ENCODE results near the gene ACADM. TPM values are rescaled to one million over a fixed set of nuclear protein-coding genes. Genes with fewer than 3 reads are reported as not detected.

Gene ACADM
- total and polyA plus RNA-seq, 2 of the 13 experiments (the other 11 are each of a cell fraction or from before 2014, with no cell fraction given) = 43.7 to 92.2 TPM

- TF ChIP-seq SMAD9 (CRISPR knock-in tag; IDR thresholded peaks at IDR 0.05) (no peak), POLR2AphosphoS5 (IDR thresholded peaks at IDR 0.05; ENCODE audit: low read depth, low read length) (peak; percentile 100), TEAD3 (CRISPR knock-in tag; optimal IDR thresholded peaks at IDR 0.05; ENCODE audit: borderline replicate concordance) (no peak), SAP130 (CRISPR knock-in tag; IDR thresholded peaks at IDR 0.05; ENCODE audit: low read depth) (peak; percentile 94), SOX13 (IDR thresholded peaks at IDR 0.05) (no peak), SOX13 (CRISPR knock-in tag; conservative IDR thresholded peaks at IDR 0.05 in 1 of 2, IDR thresholded peaks at IDR 0.05 in 1 of 2) (no peak), TEAD2 (CRISPR knock-in tag; IDR thresholded peaks at IDR 0.05) (no peak), ZNF264 (CRISPR knock-in tag; IDR thresholded peaks at IDR 0.05) (0 out of 2 replicates have a peak, but pooled peaks have one; percentile 40), KMT2A (CRISPR knock-in tag; IDR thresholded peaks at IDR 0.05) (no peak; the same call in 1 of the 2 replicates), WIZ (CRISPR knock-in tag; IDR thresholded peaks at IDR 0.05) (0 out of 2 replicates have a peak, but pooled peaks have one; percentile 43), KLF11 (CRISPR knock-in tag; IDR thresholded peaks at IDR 0.05) (peak; percentile 41; the same call in 1 of the 2 replicates), ZNF354B (CRISPR knock-in tag; IDR thresholded peaks at IDR 0.05) (no peak), FOXA1 (IDR thresholded peaks at IDR 0.05) (no peak), FOXA1 (CRISPR knock-in tag; IDR thresholded peaks at IDR 0.05) (no peak), ZNF720 (CRISPR knock-in tag; IDR thresholded peaks at IDR 0.05) (no peak), ZNF652 (CRISPR knock-in tag; IDR thresholded peaks at IDR 0.05; ENCODE audit: borderline replicate concordance, low read depth) (peak; percentile 79), ZNF160 (CRISPR knock-in tag; IDR thresholded peaks at IDR 0.05) (no peak; the same call in 1 of the 2 replicates), RNF2 (conservative IDR thresholded peaks at IDR 0.05; ENCODE audit: low read depth) (0 out of 2 replicates have a peak, but pooled peaks have one; percentile 44), RARG (CRISPR knock-in tag; IDR thresholded peaks at IDR 0.05; ENCODE audit: low read depth) (no peak), ZNF382 (CRISPR knock-in tag; IDR thresholded peaks at IDR 0.05; ENCODE audit: borderline replicate concordance) (no peak), HDAC2 (CRISPR knock-in tag; IDR thresholded peaks at IDR 0.05) (peak; percentile 71), MNT (IDR thresholded peaks at IDR 0.05) (peak; percentile 48), TAF15 (IDR thresholded peaks at IDR 0.05; ENCODE audit: low read depth, low read length, poor library complexity, severe bottlenecking) (no peak), ZNF446 (CRISPR knock-in tag; IDR thresholded peaks at IDR 0.05) (no peak), NFYC (CRISPR knock-in tag; IDR thresholded peaks at IDR 0.05) (peak; percentile 31; the same call in 1 of the 2 replicates), MATR3 (CRISPR knock-in tag; IDR thresholded peaks at IDR 0.05) (no peak), CCDC6 (CRISPR knock-in tag; IDR thresholded peaks at IDR 0.05) (no peak), ZKSCAN1 (IDR thresholded peaks at IDR 0.05; ENCODE audit: low read length) (0 out of 2 replicates have a peak, but pooled peaks have one; percentile 47), GPBP1L1 (CRISPR knock-in tag; IDR thresholded peaks at IDR 0.05) (no peak)
- TF ChIP-seq, protein P1, sequence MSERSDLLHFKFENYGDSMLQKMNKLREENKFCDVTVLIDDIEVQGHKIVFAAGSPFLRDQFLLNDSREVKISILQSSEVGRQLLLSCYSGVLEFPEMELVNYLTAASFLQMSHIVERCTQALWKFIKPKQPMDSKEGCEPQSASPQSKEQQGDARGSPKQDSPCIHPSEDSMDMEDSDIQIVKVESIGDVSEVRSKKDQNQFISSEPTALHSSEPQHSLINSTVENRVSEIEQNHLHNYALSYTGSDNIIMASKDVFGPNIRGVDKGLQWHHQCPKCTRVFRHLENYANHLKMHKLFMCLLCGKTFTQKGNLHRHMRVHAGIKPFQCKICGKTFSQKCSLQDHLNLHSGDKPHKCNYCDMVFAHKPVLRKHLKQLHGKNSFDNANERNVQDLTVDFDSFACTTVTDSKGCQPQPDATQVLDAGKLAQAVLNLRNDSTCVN (CRISPR knock-in tag; IDR thresholded peaks at IDR 0.05; ENCODE audit: borderline replicate concordance) = peak; percentile 57; the same call in 1 of the 2 replicates
Observed at GRCh38 chr1:75785983-75786853, 61.7 kb downstream of the ACADM start, which contains the start of gene RABGGTB (continued).
